ENCODE measurements around the gene ITGB5. TPM values are rescaled to one million over a fixed set of nuclear protein-coding genes. Genes with fewer than 3 reads are reported as not detected.

ITGB5 gene
- total RNA-seq, 6 experiments from 2014 or later: 61.3 to 125 (median 98.4) TPM

GRCh38 chr3:124714223-124714853 is 172.8 kb downstream of the ITGB5 start:
- Histone ChIP-seq H3K4me1 (no peaks in the 10 kb centered on the region), H3K9me3 (no peaks in the 10 kb centered on the region), H3K36me3 (peaks cover 0 to 19% (median 8%) of the 10 kb centered on the region in 4 donors), H3K27me3 (no peaks in the 10 kb centered on the region), H3K27ac (no peak overlapping the region), H3K4me3 (no peak overlapping the region)
- ATAC-seq: peak in 1 of 4 donors; percentile 74
- WGBS (ENCODE audit: insufficient coverage, low coverage, low lambda C conversion rate, missing lambda C conversion rate): 84% methylated on average over 9 of the region's 11 CpGs
- intact Hi-C loops (cut with DNase I): no loop called here
- no peak for DNase-seq
- no peak for TF ChIP-seq POLR2A (IDR thresholded peaks at IDR 0.05)
- TF ChIP-seq, protein P1, sequence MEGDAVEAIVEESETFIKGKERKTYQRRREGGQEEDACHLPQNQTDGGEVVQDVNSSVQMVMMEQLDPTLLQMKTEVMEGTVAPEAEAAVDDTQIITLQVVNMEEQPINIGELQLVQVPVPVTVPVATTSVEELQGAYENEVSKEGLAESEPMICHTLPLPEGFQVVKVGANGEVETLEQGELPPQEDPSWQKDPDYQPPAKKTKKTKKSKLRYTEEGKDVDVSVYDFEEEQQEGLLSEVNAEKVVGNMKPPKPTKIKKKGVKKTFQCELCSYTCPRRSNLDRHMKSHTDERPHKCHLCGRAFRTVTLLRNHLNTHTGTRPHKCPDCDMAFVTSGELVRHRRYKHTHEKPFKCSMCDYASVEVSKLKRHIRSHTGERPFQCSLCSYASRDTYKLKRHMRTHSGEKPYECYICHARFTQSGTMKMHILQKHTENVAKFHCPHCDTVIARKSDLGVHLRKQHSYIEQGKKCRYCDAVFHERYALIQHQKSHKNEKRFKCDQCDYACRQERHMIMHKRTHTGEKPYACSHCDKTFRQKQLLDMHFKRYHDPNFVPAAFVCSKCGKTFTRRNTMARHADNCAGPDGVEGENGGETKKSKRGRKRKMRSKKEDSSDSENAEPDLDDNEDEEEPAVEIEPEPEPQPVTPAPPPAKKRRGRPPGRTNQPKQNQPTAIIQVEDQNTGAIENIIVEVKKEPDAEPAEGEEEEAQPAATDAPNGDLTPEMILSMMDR (IDR thresholded peaks at IDR 0.05): no peak

MicroRNAs encoded within 50 kb of the gene (microRNA counts, 767-probe panel; counts per million panel counts)
- 237 counts per million for microRNA hsa-miR-544b

Small RNA genes lying within 50 kb of the gene (microRNA-seq; reads per million reads assigned to microRNA genes)
- gene MIR544B: 0 reads per million in 2 donors

Small RNA genes lying within 50 kb of the gene (small RNA-seq; reads per million reads assigned to genes)
- 0 to 0.13 reads per million in 2 experiments for gene MIR544B

Other genes starting within 250 kb of the ITGB5 start
- gene UMPS, start 156.9 kb downstream of the ITGB5 start, total RNA-seq: 10 to 100 TPM; 17.5 to 29.9 (median 25.5) TPM
- 1 to 10 TPM in 3 of 6 experiments, not detected in 3; 1.9 to 4.5 (median 2.1) TPM for gene MUC13, start 47.4 kb upstream of the ITGB5 start, total RNA-seq
- gene HEG1, start 168.6 kb upstream of the ITGB5 start, total RNA-seq: 10 to 100 TPM in 3 of 6 experiments, 1 to 10 TPM in 3; 3.5 to 14.9 (median 10.8) TPM

Measured in right lobe of liver (tissue), 6 donors.